HepG2 (cell line): ENCODE measurements around the gene MPO. TPM values are rescaled to one million over a fixed set of nuclear protein-coding genes. Genes with fewer than 3 reads are reported as not detected.

Experiments
- ATAC-seq: fragments of 200-7000 bp; cut with Tn5 transposase; 3 replicates; pipeline ENCODE4 v1.9.1; 2020; ENCODE audit warnings: mild to moderate bottlenecking, moderate library complexity
- BruUV-seq: library from RNA; stranded (reverse); fragments of 400-500 nt; replicated peaks from 2 replicates; lab custom pipeline; 2021; lab: Mats Ljungman, UMichigan
- CTCF ChIA-PET: fragments of 300-600 bp; formaldehyde crosslinking; extraction: SDS; loops from one replicate; lab custom pipeline; 2021; ENCODE audit warnings: low total read pairs, inconsistent platforms, low intra/inter-chr PET ratio; lab: Yijun Ruan, JAX
- POLR2A ChIA-PET: fragments of 350-600 bp; sonication (Branson Sonifier 250); formaldehyde crosslinking; loops from one replicate; lab custom pipeline; 2020; ENCODE audit warnings: antibody characterized with exemption, inconsistent platforms; lab: Yijun Ruan, JAX
- DNase-seq: peaks from one replicate; pipeline ENCODE4 v3.0.0-alpha.2; 2015; ENCODE audit warnings: low spot score
- FAIRE-seq: peaks from 3 replicates; lab custom pipeline; 2011; peaks lifted over from hg19 to GRCh38; lab: Jason Lieb, UNC
- H2AFZ ChIP-seq: one replicate; pipeline ENCODE4 v1.6.1; 2011; ENCODE audit warnings: low read length, inconsistent platforms
- H3K27ac ChIP-seq: fragments of 300-600 bp; 3 replicates; pipeline ENCODE4 v1.8.0; 2011; ENCODE audit warnings: mixed run types, mild to moderate bottlenecking, mixed read lengths, low read length, inconsistent platforms; ENCODE audit not compliant: insufficient read depth; ENCODE audit errors: extremely low read length
- H3K27me3 ChIP-seq, 2 experiments: fragments of 200-600 bp in 1 of 2; 2 replicates in 1 of 2; 3 replicates in 1 of 2; pipeline versions ENCODE4 v1.6.0 to v1.8.0; 2011; ENCODE audit warnings: low read length in 2 of 2, mild to moderate bottlenecking in 2 of 2, moderate library complexity in 2 of 2, inconsistent platforms in 1 of 2; ENCODE audit not compliant: insufficient read depth in 2 of 2, control insufficient read depth in 1 of 2
- H3K36me3 ChIP-seq, 2 experiments: fragments of 200-600 bp in 1 of 2; replicated peaks in 1 of 2; 2 replicates in 1 of 2; 3 replicates in 1 of 2; pipeline versions ENCODE4 v1.5.1 to v1.8.0; 2011; ENCODE audit warnings: low read length in 2 of 2, inconsistent platforms in 1 of 2; ENCODE audit not compliant: insufficient read depth in 2 of 2, control insufficient read depth in 1 of 2
- H3K4me1 ChIP-seq: 2 replicates; pipeline ENCODE4 v1.5.1; 2012; ENCODE audit warnings: low read length, inconsistent platforms; ENCODE audit not compliant: insufficient read depth
- H3K4me2 ChIP-seq: 2 replicates; pipeline ENCODE4 v1.6.0; 2011; ENCODE audit warnings: low read depth, low read length, inconsistent platforms
- H3K4me3 ChIP-seq, 3 experiments: fragments of 200-600 bp in 1 of 3; sonication (generic), shearing (Covaris generic) in 1 of 3; replicated peaks in 1 of 3; 2 replicates each; pipeline ENCODE4 v1.5.1; 2011 to 2016; ENCODE audit warnings: low read length in 3 of 3, inconsistent platforms in 2 of 3, low read depth in 2 of 3, mild to moderate bottlenecking in 2 of 3, control low read depth in 1 of 3, mixed read lengths in 1 of 3; ENCODE audit not compliant: insufficient read depth in 1 of 3
- H3K79me2 ChIP-seq: one replicate; pipeline ENCODE4 v1.6.1; 2011; ENCODE audit warnings: low read length, inconsistent platforms; ENCODE audit not compliant: insufficient read depth
- H3K9ac ChIP-seq: 2 replicates; pipeline ENCODE4 v1.6.0; 2011; ENCODE audit warnings: mild to moderate bottlenecking, low read depth, low read length, inconsistent platforms; ENCODE audit not compliant: insufficient read depth
- H3K9me3 ChIP-seq: 2 replicates; pipeline ENCODE4 v1.5.1; 2012; ENCODE audit warnings: mild to moderate bottlenecking, low read length
- H4K20me1 ChIP-seq: 2 replicates; pipeline ENCODE4 v1.6.0; 2011; ENCODE audit warnings: inconsistent platforms, mild to moderate bottlenecking, low read length, moderate library complexity; ENCODE audit not compliant: insufficient read depth
- KLF11 ChIP-seq: IDR thresholded peaks from 2 replicates; pipeline ENCODE4 v1.6.1; 2016; ENCODE audit warnings: missing compliant biosample characterization
- MYC ChIP-seq: sonication (generic); formaldehyde crosslinking; IDR thresholded peaks from 2 replicates; pipeline ENCODE4 v1.9.0; 2021; ENCODE audit warnings: missing genetic modification reagents, borderline replicate concordance
- PHF21A ChIP-seq: sonication (generic); formaldehyde crosslinking; IDR thresholded peaks from 2 replicates; pipeline ENCODE4 v1.5.0; 2020; ENCODE audit warnings: mild to moderate bottlenecking, missing genetic modification reagents
- UBTF ChIP-seq: sonication (generic); formaldehyde crosslinking; IDR thresholded peaks from 2 replicates; pipeline ENCODE4 v1.4.0; 2020; ENCODE audit warnings: mild to moderate bottlenecking, missing genetic modification reagents
- ZNF260 ChIP-seq: sonication (generic); formaldehyde crosslinking; IDR thresholded peaks from 2 replicates; pipeline ENCODE4 v1.4.0; 2020; ENCODE audit warnings: missing genetic modification reagents, low read depth, mild to moderate bottlenecking, borderline replicate concordance
- ZNF768 ChIP-seq: sonication (generic); formaldehyde crosslinking; IDR thresholded peaks from 2 replicates; pipeline ENCODE4 v1.4.0; 2020; ENCODE audit warnings: missing genetic modification reagents
- WGBS: methylation state at CpG from one replicate; pipeline ENCODE4 v1.1.6; 2017; ENCODE audit warnings: low lambda C conversion rate; 5-methylcytosine and 5-hydroxymethylcytosine counted together
- in situ Hi-C: cut with HindIII; loops from 2 replicates; pipeline ENCODE4 v1.10.0; 2017; ENCODE audit warnings: low pct_unique_long_range_greater_than_20kb; ENCODE audit not compliant: extremely low pct_ligation_motif_present
- intact Hi-C: fragments of 100-400 bp; cut with micrococcal nuclease; formaldehyde crosslinking; loops from one replicate; pipeline ENCODE4 v1.10.0; 2022; ENCODE audit not compliant: unreplicated experiment
- polyA plus RNA-seq, 8 experiments: library from polyadenylated mRNA; depleted of rRNA in 3 of 8; stranded (reverse) in 7 of 8; unstranded in 1 of 8; fragments of >200 nt; fragmentation: Illumina TruSeq in 4 of 8; extraction: Trizol in 4 of 8; gene quantifications; 2 replicates each; pipeline versions ENCODE4 v1.2.1 to v1.2.3, GENCODE V29; 2011 to 2016; ENCODE audit warnings: low read depth in 4 of 8, missing spikeins in 1 of 8, mixed read lengths in 1 of 8; ENCODE audit not compliant: insufficient read depth in 1 of 8
- total RNA-seq, 5 experiments: library from RNA; depleted of rRNA; stranded (reverse); fragments of >200 nt; fragmentation: Illumina TruSeq; extraction: Trizol; gene quantifications; 2 replicates each; pipeline ENCODE4 v1.2.3, GENCODE V29; 2016; ENCODE audit warnings: low read depth in 1 of 5

MPO gene
- total and polyA plus RNA-seq, 2 of the 13 experiments (the other 11 are each of a cell fraction or from before 2014, with no cell fraction given) = not detected

- TF ChIP-seq UBTF (CRISPR knock-in tag) = no peak
- TF ChIP-seq ZNF260 (CRISPR knock-in tag) = no peak
- no peak for TF ChIP-seq KLF11
- no peak for TF ChIP-seq MYC
- TF ChIP-seq, all 625 proteins: peak for 0
These were observed 4.3 kb downstream of the MPO start (continued) for GRCh38 chr17:58276423-58276822.

- ATAC-seq (no peak), DNase-seq (no peak), FAIRE-seq (no peak)
- H3K27me3 ChIP-seq = peaks cover 17 to 70% of the 10 kb centered on the region in 2 experiments; a peak in 4 of 5 replicates
- 45% methylated on average over 4 of the region's 10 CpGs for WGBS
- ChIA-PET POLR2A (no interaction called here), CTCF (no interaction called here)
- no peaks in the 10 kb centered on the region for H3K36me3 ChIP-seq
- H3K4me3 ChIP-seq = no peak overlapping the region
- BruUV-seq = no TSS peak
- TF ChIP-seq ZNF768 (CRISPR knock-in tag) = peak; percentile 50; the same call in 1 of the 2 replicates
- TF ChIP-seq PHF21A = no peak
- intact Hi-C loops = no loop called here
- H3K79me2 ChIP-seq = no peaks in the 10 kb centered on the region
- in situ Hi-C loops = no loop called here
- H3K4me2 ChIP-seq = no peak overlapping the region
- no peaks in the 10 kb centered on the region; the same call in 1 of the 2 replicates for H3K4me1 ChIP-seq
- H4K20me1 ChIP-seq = no peaks in the 10 kb centered on the region
- H3K9me3 ChIP-seq = no peaks in the 10 kb centered on the region
- no peak overlapping the region for H2AFZ ChIP-seq
- H3K27ac ChIP-seq = no peak overlapping the region
- no peak overlapping the region for H3K9ac ChIP-seq
These were observed 5.3 kb downstream of the MPO start for GRCh38 chr17:58275417-58275816.
